HEK293 (cell line): ENCODE results near the gene CLIP1.
A peak's percentile ranks its signal among the peaks of the same experiment; 100 is the strongest.

Source experiments
- CTCF ChIA-PET: fragments of 350-600 bp; formaldehyde crosslinking; extraction: SDS; loops from one replicate; lab custom pipeline; 2021; ENCODE audit warnings: antibody characterized with exemption; lab: Yijun Ruan, JAX
- POLR2A ChIA-PET: fragments of 300-600 bp; formaldehyde crosslinking; extraction: SDS; loops from one replicate; lab custom pipeline; 2020; ENCODE audit warnings: antibody characterized with exemption, inconsistent platforms; lab: Yijun Ruan, JAX
- H3K27ac ChIP-seq: fragments of 200-500 bp; sonication (Bioruptor generic); 2 replicates; pipeline ENCODE4 v1.5.1; 2014; ENCODE audit warnings: low read depth, low read length, control low read depth, inconsistent platforms; ENCODE audit errors: extremely low read depth
- H3K36me3 ChIP-seq, 2 experiments: fragments of 200-500 bp in 1 of 2; sonication (Bioruptor generic) in 1 of 2; 1 replicate in 1 of 2; 2 replicates in 1 of 2; pipeline ENCODE4 v1.5.1; 2014 to 2017; ENCODE audit warnings: inconsistent platforms in 2 of 2, low read length in 2 of 2; ENCODE audit not compliant: control insufficient read depth in 2 of 2, insufficient read depth in 1 of 2
- H3K4me1 ChIP-seq: fragments of 200-500 bp; sonication (Bioruptor generic); 2 replicates; pipeline ENCODE4 v1.5.1; 2014; ENCODE audit warnings: mild to moderate bottlenecking, low read length, inconsistent platforms; ENCODE audit not compliant: control insufficient read depth, insufficient read depth
- H3K4me3 ChIP-seq: 2 replicates; pipeline ENCODE4 v1.5.1; 2011; ENCODE audit warnings: low read depth, mild to moderate bottlenecking, control low read depth, low read length, moderate library complexity
- H3K9me3 ChIP-seq: fragments of 200-500 bp; sonication (Bioruptor generic); 2 replicates; pipeline ENCODE4 v1.5.1; 2014; ENCODE audit warnings: low read depth, low read length, inconsistent platforms; ENCODE audit not compliant: control insufficient read depth, insufficient read depth
- AEBP2 ChIP-seq: fragments of 450-650 bp; formaldehyde crosslinking; IDR thresholded peaks from 2 replicates; pipeline ENCODE4 v1.5.1; 2016; ENCODE audit warnings: missing biosample characterization, missing genetic modification characterization, borderline replicate concordance
- BCL11A ChIP-seq: fragments of 450-650 bp; formaldehyde crosslinking; IDR thresholded peaks from 2 replicates; pipeline ENCODE4 v1.5.1; 2016; ENCODE audit warnings: low read depth, missing biosample characterization, missing genetic modification characterization
- GLIS2 ChIP-seq: fragments of 450-650 bp; formaldehyde crosslinking; IDR thresholded peaks from 2 replicates; pipeline ENCODE4 v1.5.1; 2016; ENCODE audit warnings: missing biosample characterization, missing genetic modification characterization
- KLF8 ChIP-seq: fragments of 450-650 bp; formaldehyde crosslinking; IDR thresholded peaks from 2 replicates; pipeline ENCODE4 v1.5.1; 2016; ENCODE audit warnings: missing biosample characterization, missing genetic modification characterization
- MYNN ChIP-seq: fragments of 450-650 bp; formaldehyde crosslinking; IDR thresholded peaks from 2 replicates; pipeline ENCODE4 v1.5.1; 2016; ENCODE audit warnings: missing biosample characterization, missing genetic modification characterization, borderline replicate concordance
- SCRT2 ChIP-seq: fragments of 450-650 bp; formaldehyde crosslinking; IDR thresholded peaks from 2 replicates; pipeline ENCODE4 v1.5.1; 2016; ENCODE audit warnings: missing biosample characterization, missing genetic modification characterization
- SP2 ChIP-seq: fragments of 450-650 bp; formaldehyde crosslinking; IDR thresholded peaks from 2 replicates; pipeline ENCODE4 v1.5.1; 2016; ENCODE audit warnings: missing biosample characterization, missing genetic modification characterization
- SP3 ChIP-seq: fragments of 450-650 bp; formaldehyde crosslinking; IDR thresholded peaks from 2 replicates; pipeline ENCODE4 v1.5.1; 2016; ENCODE audit warnings: missing biosample characterization, missing genetic modification characterization
- ZBTB1 ChIP-seq: fragments of 450-650 bp; formaldehyde crosslinking; IDR thresholded peaks from 2 replicates; pipeline ENCODE4 v1.5.1; 2016; ENCODE audit warnings: missing biosample characterization, missing genetic modification characterization
- ZBTB20 ChIP-seq: fragments of 450-650 bp; formaldehyde crosslinking; IDR thresholded peaks from 2 replicates; pipeline ENCODE4 v1.5.1; 2016; ENCODE audit warnings: missing biosample characterization, missing genetic modification characterization
- ZBTB21 ChIP-seq: fragments of 450-650 bp; formaldehyde crosslinking; IDR thresholded peaks from 2 replicates; pipeline ENCODE4 v1.5.1; 2017; ENCODE audit warnings: missing biosample characterization, missing genetic modification characterization
- ZBTB44 ChIP-seq: fragments of 450-650 bp; IDR thresholded peaks from 2 replicates; pipeline ENCODE4 v1.5.1; 2018; ENCODE audit warnings: missing biosample characterization, mild to moderate bottlenecking, missing genetic modification characterization
- ZBTB48 ChIP-seq: fragments of 450-650 bp; formaldehyde crosslinking; IDR thresholded peaks from 2 replicates; pipeline ENCODE4 v1.5.1; 2016; ENCODE audit warnings: missing biosample characterization, missing genetic modification characterization
- ZFP3 ChIP-seq: fragments of 450-650 bp; formaldehyde crosslinking; IDR thresholded peaks from 2 replicates; pipeline ENCODE4 v1.5.1; 2016; ENCODE audit warnings: low read depth, missing biosample characterization, missing genetic modification characterization
- ZNF112 ChIP-seq: fragments of 450-650 bp; formaldehyde crosslinking; IDR thresholded peaks from 2 replicates; pipeline ENCODE4 v1.5.0; 2017; ENCODE audit warnings: missing biosample characterization, missing genetic modification characterization
- ZNF214 ChIP-seq: fragments of 450-650 bp; formaldehyde crosslinking; IDR thresholded peaks from 2 replicates; pipeline ENCODE4 v1.5.1; 2017; ENCODE audit warnings: missing biosample characterization, mild to moderate bottlenecking, missing genetic modification characterization, borderline replicate concordance
- ZNF221 ChIP-seq: fragments of 450-650 bp; formaldehyde crosslinking; IDR thresholded peaks from 2 replicates; pipeline ENCODE4 v1.5.1; 2017; ENCODE audit warnings: missing biosample characterization, missing genetic modification characterization, borderline replicate concordance
- ZNF24 ChIP-seq: fragments of 450-650 bp; formaldehyde crosslinking; IDR thresholded peaks from 2 replicates; pipeline ENCODE4 v1.5.1; 2016; ENCODE audit warnings: missing biosample characterization, missing genetic modification characterization
- ZNF398 ChIP-seq: fragments of 450-650 bp; formaldehyde crosslinking; IDR thresholded peaks from 2 replicates; pipeline ENCODE4 v1.5.1; 2017; ENCODE audit warnings: missing biosample characterization, missing genetic modification characterization
- ZNF624 ChIP-seq: fragments of 450-650 bp; formaldehyde crosslinking; IDR thresholded peaks from 2 replicates; pipeline ENCODE4 v1.5.1; 2017; ENCODE audit warnings: missing biosample characterization, missing genetic modification characterization
- ZNF658 ChIP-seq: fragments of 450-650 bp; formaldehyde crosslinking; IDR thresholded peaks from 2 replicates; pipeline ENCODE4; 2016; ENCODE audit warnings: missing biosample characterization, missing genetic modification characterization
- ZNF660 ChIP-seq: fragments of 450-650 bp; IDR thresholded peaks from 2 replicates; pipeline ENCODE4 v1.5.1; 2018; ENCODE audit warnings: missing biosample characterization, mild to moderate bottlenecking, missing genetic modification characterization
- ZNF664 ChIP-seq: fragments of 450-650 bp; formaldehyde crosslinking; IDR thresholded peaks from 2 replicates; pipeline ENCODE4 v1.5.1; 2016; ENCODE audit warnings: missing biosample characterization, missing genetic modification characterization
- ZNF747 ChIP-seq: fragments of 450-650 bp; formaldehyde crosslinking; IDR thresholded peaks from 2 replicates; pipeline ENCODE4 v1.5.1; 2016; ENCODE audit warnings: missing biosample characterization, missing genetic modification characterization
- ZNF777 ChIP-seq: fragments of 450-650 bp; formaldehyde crosslinking; IDR thresholded peaks from 2 replicates; pipeline ENCODE4 v1.5.1; 2017; ENCODE audit warnings: missing biosample characterization, missing genetic modification characterization, borderline replicate concordance
- ZNF843 ChIP-seq: fragments of 450-650 bp; formaldehyde crosslinking; IDR thresholded peaks from 2 replicates; pipeline ENCODE4 v1.5.1; 2016; ENCODE audit warnings: missing biosample characterization, missing genetic modification characterization
- ZSCAN18 ChIP-seq: fragments of 450-650 bp; formaldehyde crosslinking; IDR thresholded peaks from 2 replicates; pipeline ENCODE4 v1.5.1; 2016; ENCODE audit warnings: missing biosample characterization, missing genetic modification characterization
- TF ChIP-seq, protein P1 (sequence below): fragments of 450-650 bp; formaldehyde crosslinking; IDR thresholded peaks from 2 replicates; pipeline ENCODE4 v1.5.1; 2016; ENCODE audit warnings: missing biosample characterization, missing genetic modification characterization

CLIP1 gene

GRCh38 chr12:122423258-122424165 lies 1.0 kb upstream of the CLIP1 start (continued):
- TF ChIP-seq ZBTB48 (tag by site-specific recombination) (no peak), ZNF624 (tag by site-specific recombination) (no peak)

- Histone ChIP-seq H3K9me3 (no peaks in the 10 kb centered on the region), H3K27ac (peak overlapping the region; percentile 99), H3K4me3 (peak overlapping the region; percentile 56), H3K36me3 (no peaks in the 10 kb centered on the region), H3K4me1 (peaks cover 18% of the 10 kb centered on the region)
- POLR2A ChIA-PET = interaction anchor here (1.3 to 2.3 kb wide), 3 partner anchors 23 to 55 kb away, joined by 3 to 15 read pairs (median 7); no protein-coding TSS in a partner anchor
- CTCF ChIA-PET = interaction anchor here (0.6 kb wide), 2 partner anchors 49 to 85 kb away, joined by 3 read pairs; no protein-coding TSS in a partner anchor
- TF ChIP-seq, protein P1, sequence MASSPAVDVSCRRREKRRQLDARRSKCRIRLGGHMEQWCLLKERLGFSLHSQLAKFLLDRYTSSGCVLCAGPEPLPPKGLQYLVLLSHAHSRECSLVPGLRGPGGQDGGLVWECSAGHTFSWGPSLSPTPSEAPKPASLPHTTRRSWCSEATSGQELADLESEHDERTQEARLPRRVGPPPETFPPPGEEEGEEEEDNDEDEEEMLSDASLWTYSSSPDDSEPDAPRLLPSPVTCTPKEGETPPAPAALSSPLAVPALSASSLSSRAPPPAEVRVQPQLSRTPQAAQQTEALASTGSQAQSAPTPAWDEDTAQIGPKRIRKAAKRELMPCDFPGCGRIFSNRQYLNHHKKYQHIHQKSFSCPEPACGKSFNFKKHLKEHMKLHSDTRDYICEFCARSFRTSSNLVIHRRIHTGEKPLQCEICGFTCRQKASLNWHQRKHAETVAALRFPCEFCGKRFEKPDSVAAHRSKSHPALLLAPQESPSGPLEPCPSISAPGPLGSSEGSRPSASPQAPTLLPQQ (tag by site-specific recombination) = no peak
- no peak for TF ChIP-seq ZNF777 (tag by site-specific recombination)
- no peak for TF ChIP-seq ZBTB21 (tag by site-specific recombination)
- TF ChIP-seq ZNF664 (tag by site-specific recombination) = no peak
- peak; percentile 47; the same call in 1 of the 2 replicates for TF ChIP-seq ZBTB20
- TF ChIP-seq MYNN = no peak
- no peak for TF ChIP-seq ZNF747 (tag by site-specific recombination)
- TF ChIP-seq ZBTB1 (tag by site-specific recombination) = no peak
- no peak for TF ChIP-seq SCRT2
- no peak for TF ChIP-seq ZNF843 (tag by site-specific recombination)
- TF ChIP-seq ZNF214 (tag by site-specific recombination) = no peak
- TF ChIP-seq ZNF24 (tag by site-specific recombination) = no peak
- TF ChIP-seq ZNF112 = no peak
- peak; percentile 46 for TF ChIP-seq SP2
- no peak for TF ChIP-seq ZSCAN18 (tag by site-specific recombination)
- TF ChIP-seq GLIS2 (tag by site-specific recombination) = no peak
- peak; percentile 12; the same call in 1 of the 2 replicates for TF ChIP-seq SP3 (tag by site-specific recombination)
- no peak for TF ChIP-seq ZNF221 (tag by site-specific recombination)
- TF ChIP-seq ZBTB44 (tag by site-specific recombination) = no peak
- TF ChIP-seq ZNF660 (tag by site-specific recombination) = 0 out of 2 replicates have a peak, but pooled peaks have one; percentile 18
- no peak for TF ChIP-seq ZNF398
- TF ChIP-seq BCL11A (tag by site-specific recombination) = no peak
- no peak for TF ChIP-seq ZNF658 (tag by site-specific recombination)
- peak; percentile 30; the same call in 1 of the 2 replicates for TF ChIP-seq KLF8 (tag by site-specific recombination)
- TF ChIP-seq ZFP3 (tag by site-specific recombination) = no peak
- TF ChIP-seq AEBP2 (tag by site-specific recombination) = no peak
Observed at GRCh38 chr12:122422730-122423257, 325 bp upstream of the CLIP1 start.
